Fibroblast of lung (primary cell): ENCODE results near the gene CEP164.

ENCODE experiments used
- EZH2 ChIP-seq: IDR thresholded peaks from 2 replicates; pipeline ENCODE4 v1.5.1; 2012; ENCODE audit warnings: low read length, control low read depth, mild to moderate bottlenecking; ENCODE audit errors: missing control alignments
- TF ChIP-seq, protein P1 (sequence below), 2 donors: IDR thresholded peaks in 1 of 2; conservative IDR thresholded peaks in 1 of 2; 1 replicate in 1 of 2; 2 replicates in 1 of 2; pipeline ENCODE4 v1.5.1; 2011 to 2012; ENCODE audit warnings: low read length in 2 of 2, control low read depth in 1 of 2, inconsistent platforms in 1 of 2, low read depth in 1 of 2, mild to moderate bottlenecking in 1 of 2

DNA sequence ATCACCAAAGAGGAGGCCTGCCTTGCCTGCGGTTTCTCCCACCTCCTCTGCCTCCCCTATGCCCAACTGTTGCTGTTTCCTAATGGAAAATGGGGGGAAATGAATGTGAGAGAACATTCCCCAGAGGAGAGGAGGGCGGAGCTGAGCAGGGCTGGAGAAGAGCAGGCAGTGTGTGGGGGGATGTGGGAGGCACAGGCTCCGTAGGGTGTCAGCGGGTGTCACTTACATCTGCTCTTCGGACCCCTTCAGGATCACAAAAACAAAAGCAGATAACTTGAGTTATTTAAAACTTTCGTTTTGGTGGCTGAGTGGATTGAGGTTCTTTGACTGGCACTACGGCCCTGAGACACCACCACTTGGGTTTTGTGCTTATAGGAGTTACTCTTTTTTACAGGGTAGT is 93.8 kb downstream of the CEP164 start:
- TF ChIP-seq, protein P1, sequence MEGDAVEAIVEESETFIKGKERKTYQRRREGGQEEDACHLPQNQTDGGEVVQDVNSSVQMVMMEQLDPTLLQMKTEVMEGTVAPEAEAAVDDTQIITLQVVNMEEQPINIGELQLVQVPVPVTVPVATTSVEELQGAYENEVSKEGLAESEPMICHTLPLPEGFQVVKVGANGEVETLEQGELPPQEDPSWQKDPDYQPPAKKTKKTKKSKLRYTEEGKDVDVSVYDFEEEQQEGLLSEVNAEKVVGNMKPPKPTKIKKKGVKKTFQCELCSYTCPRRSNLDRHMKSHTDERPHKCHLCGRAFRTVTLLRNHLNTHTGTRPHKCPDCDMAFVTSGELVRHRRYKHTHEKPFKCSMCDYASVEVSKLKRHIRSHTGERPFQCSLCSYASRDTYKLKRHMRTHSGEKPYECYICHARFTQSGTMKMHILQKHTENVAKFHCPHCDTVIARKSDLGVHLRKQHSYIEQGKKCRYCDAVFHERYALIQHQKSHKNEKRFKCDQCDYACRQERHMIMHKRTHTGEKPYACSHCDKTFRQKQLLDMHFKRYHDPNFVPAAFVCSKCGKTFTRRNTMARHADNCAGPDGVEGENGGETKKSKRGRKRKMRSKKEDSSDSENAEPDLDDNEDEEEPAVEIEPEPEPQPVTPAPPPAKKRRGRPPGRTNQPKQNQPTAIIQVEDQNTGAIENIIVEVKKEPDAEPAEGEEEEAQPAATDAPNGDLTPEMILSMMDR (conservative IDR thresholded peaks at IDR 0.05 in 1 of 2, IDR thresholded peaks at IDR 0.05 in 1 of 2; ENCODE audit: low read depth in 1 of 2, low read length in 2 of 2), result no peak
- TF ChIP-seq EZH2, result no peak
